Renal cortical epithelial cell (primary cell): ENCODE data around the gene UBE4A. TPM values are rescaled to one million over a fixed set of nuclear protein-coding genes. Genes with fewer than 3 reads are reported as not detected.

Source experiments
- DNase-seq: peaks from one replicate; pipeline ENCODE4 v3.0.0-alpha.2; 2011; ENCODE audit warnings: low read depth
- total RNA-seq: library from RNA; depleted of rRNA; stranded (reverse); fragments of >200 nt; gene quantifications from 2 replicates; pipeline ENCODE4 v1.2.3, GENCODE V29; 2014

UBE4A gene
- total RNA-seq, 1 donor from 2014 or later: 42.2 TPM

GRCh38 chr11:118342503-118343161, 16.8 kb upstream of the UBE4A start, which contains the start of gene CD3D:
Gene CD3D (minus strand): TSS chr11:118342705. CDS start chr11:118342607, 98 bp downstream.
- no peak for DNase-seq

DNA sequence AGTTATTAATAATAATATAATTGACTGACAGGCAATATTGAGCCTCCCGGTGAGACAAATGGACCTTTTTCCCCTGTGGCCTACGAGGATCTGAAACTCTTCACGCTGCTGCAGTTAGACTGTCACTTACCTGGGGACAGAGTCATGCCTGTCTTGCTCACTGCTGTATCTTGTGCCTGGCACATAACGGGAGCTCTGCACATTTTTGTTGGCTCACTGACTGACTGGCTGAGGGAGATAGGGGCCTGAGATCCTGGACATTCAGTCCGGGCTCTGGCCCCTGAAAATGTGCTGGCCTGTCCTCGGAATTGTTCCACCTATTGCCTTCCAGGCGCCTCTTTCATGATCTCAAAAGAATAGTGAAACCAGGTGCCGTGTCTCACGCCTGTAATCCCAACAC, 16.2 kb upstream of the UBE4A start:
- DNase-seq: no peak

GRCh38 chr11:118343981-118344515, 15.4 kb upstream of the UBE4A start, which contains the start of gene CD3G:
Gene CD3G (plus strand): TSS chr11:118344344. CDS start chr11:118344424, 80 bp downstream.
- no peak for DNase-seq

- DNase-seq: no peak
Observed at GRCh38 chr11:118349475-118349874, 9.9 kb upstream of the UBE4A start.

GRCh38 chr11:118353084-118353710, 6.2 kb upstream of the UBE4A start:
- peak; percentile 14 for DNase-seq

- DNase-seq: no peak
Observed at GRCh38 chr11:118358071-118358470, 1.3 kb upstream of the UBE4A start.

- no peak for DNase-seq
Observed at GRCh38 chr11:118364956-118365615, 5.7 kb downstream of the UBE4A start.

DNA sequence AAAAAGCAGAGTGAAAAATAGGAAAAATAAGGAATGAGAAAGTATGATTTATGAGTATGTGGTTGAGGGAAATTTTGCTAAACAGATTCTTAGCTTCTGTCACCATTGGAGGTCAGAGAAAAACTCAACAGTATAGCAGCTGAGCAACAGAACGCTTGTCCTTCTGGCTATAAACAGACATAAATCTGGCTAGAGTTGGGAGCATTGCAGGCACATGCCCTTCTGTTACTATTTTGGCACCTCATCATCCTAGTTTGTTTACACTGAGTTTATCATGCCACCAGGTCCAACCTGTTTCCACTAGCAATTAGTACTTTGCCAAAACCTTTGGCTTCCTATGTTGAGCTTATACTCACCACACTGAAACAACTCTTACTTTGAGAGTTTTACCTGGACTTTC, 6.9 kb downstream of the UBE4A start:
- no peak for DNase-seq

- DNase-seq: no peak
Observed at GRCh38 chr11:118370774-118371173, 11.4 kb downstream of the UBE4A start.

DNA sequence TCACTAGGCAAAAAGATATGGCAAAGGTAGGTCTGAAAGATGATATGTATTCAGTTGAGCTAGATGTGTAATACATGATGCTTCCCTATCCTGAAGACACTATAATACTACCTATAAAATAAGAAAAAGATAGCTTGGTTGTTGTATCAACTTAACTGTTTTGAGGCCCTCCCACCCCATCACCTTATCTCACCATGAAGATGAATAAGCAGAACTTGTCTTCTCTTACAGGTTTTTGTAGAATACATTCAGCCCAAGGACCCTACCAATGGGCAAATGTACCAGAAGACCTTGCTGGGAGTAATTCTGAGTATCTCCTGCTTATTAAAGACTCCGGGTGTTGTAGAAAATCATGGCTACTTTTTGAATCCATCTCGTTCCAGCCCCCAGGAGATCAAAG, 13.9 kb downstream of the UBE4A start:
- no peak for DNase-seq

DNA sequence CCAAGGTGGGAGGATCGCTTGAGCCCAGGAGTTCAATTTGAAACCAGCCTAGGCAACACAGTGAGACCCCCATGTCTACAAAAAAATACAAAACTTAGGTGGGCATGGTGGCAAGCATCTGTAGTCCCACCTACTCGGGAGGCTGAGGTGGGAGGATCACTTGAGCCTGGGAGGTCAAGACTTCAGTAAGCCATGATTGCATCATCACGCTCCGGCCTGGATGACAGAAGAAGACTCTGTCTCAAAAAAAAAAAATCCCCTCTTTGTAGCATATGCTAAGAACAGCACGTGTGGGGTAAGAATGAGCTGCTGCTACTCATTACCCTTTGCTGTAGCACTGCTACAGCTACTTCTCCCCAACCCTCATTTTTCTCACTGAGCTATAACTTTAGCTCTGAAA, 14.5 kb downstream of the UBE4A start:
- no peak for DNase-seq

- DNase-seq: no peak
Observed at GRCh38 chr11:118374729-118375128, 15.3 kb downstream of the UBE4A start.

- DNase-seq: no peak
Observed at GRCh38 chr11:118375978-118376377, 16.6 kb downstream of the UBE4A start.

- no peak for DNase-seq
Observed at GRCh38 chr11:118379497-118379896, 20.1 kb downstream of the UBE4A start.

GRCh38 chr11:118380571-118380970, 21.2 kb downstream of the UBE4A start:
- no peak for DNase-seq

DNA sequence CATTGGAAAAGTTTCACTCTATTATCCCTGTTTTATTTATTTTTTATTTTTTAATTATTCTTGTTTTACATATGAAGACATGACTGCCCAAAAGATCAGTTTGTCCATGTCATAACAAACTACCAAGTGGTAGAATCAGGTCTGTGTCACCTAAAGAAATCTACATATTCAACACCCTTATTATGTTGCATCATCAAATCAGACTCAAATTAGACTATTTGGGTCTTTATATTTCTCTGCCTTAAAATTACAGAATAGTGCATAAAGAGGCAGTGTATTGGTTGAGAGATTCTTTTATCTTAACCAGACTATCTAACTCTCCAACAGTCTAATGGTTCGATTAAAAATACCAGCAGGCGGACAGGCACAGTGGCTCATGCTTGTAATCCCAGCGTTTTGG, 23.6 kb downstream of the UBE4A start:
- no peak for DNase-seq

DNA sequence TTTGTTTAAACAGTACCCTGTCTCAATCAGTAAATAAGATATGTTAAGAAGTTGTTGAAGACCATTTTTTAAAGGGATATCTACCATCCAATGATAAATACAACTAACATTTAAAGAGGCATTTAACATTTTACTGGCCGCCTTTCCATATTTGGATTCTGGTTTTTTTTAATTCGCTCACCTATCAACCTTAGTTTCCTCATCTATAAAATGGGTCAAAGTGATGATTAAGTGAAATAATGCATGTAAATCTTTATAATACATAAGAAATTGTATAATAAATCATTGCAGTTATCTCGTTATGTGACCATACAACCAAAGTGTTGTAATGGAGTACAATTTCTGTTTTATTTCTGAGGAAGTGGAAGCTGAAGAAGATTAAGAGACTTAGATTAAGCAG, 24.3 kb downstream of the UBE4A start:
- DNase-seq: no peak

DNA sequence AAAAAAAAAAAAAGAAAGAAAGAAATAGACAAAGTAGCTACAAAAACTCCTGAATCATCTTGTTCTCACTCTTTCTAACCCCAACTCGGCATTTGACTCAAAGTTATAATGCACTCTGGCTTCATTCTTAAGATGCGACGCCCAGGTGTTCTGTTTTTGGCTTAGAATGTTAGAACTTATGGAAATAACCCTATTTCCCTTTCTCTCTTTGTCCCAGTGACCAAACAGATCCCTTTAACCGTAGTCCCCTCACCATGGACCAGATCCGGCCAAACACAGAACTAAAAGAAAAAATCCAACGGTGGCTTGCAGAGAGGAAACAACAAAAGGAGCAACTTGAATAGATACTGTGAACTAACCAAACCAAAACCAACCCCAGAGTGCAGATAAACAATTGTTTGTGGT, 36.7 kb downstream of the UBE4A start:
- no peak for DNase-seq

GRCh38 chr11:118397448-118397847, 38.0 kb downstream of the UBE4A start:
- no peak for DNase-seq

DNA sequence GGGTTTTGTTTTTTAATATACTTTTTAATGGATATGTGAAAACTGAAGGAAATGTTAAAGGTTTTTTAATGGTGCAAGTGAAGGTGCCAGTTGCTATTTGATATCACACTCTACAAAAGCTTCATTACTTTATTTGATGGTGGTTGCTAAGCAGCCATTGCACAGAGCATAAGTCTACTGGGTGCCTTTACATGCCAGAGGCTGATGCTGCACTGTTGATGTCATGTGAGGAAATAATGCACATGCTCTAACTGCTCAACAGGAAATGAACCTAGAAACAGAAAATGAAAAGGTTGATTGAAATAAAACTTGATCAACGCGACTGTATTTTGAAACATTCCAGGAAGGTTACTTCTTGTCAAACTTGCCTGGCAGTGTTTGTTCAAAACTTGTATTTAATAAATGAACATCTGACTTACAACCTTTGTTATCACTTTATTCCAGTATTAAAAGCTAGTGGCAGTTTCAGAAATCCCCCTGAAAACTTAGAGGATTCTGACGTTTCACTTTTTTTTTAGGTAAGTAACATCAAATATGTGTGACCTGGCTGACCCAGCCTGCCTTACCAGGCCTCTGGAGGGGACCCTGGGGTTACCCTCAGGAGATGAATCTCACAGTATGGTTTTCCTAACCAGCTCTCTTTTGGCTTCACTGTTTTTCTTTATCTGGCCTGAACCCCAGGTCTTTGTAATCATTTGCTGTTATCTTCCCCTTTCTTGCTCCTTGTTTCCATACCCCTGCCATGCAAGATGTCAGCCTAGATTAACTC, 39.6 kb downstream of the UBE4A start:
- DNase-seq: no peak

DNA sequence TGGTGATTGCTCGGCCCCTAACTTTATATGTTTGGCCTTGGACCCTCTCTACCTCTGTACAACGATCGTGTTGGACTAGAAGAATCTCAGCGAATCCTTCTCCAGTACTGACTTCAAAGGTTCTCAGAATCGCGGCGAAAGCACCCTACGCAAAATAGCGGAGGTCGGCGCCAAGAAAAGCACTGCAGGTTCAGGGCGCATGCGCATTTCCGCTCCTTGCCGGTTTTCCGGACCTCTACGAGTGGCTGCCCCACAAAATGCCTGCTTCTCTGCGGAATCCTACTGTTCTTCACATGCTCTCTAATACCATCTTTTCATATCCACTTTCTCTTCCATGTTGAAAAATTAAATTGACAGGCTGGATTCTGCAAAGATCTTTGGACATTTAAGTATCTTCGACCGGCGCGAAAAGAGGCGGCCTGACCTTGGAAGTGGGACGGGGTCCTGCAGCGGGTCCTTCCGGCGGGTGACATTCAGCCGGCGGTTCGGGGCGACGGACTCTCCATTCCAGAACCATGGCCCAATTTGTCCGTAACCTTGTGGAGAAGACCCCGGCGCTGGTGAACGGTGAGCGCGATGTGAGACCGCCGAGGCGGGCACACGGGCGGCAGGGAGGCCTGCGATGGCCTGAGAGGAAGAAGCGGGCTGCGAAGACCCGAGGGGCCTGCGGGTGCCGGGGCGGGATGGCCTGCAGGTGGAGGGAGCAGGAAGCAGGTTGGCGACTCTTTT, 41.9 kb downstream of the UBE4A start, which contains the start of gene ATP5MG:
Gene ATP5MG (plus strand): TSS at position 456 of the 729 bp plus-strand sequence. CDS start 60 bp downstream, at position 516.
- peak; percentile 83 for DNase-seq
